Vagina (tissue), 2 donors: Measurements from ENCODE around the gene NKAIN4. TPM values are rescaled to one million over a fixed set of nuclear protein-coding genes. Genes with fewer than 3 reads are reported as not detected.

Source experiments
- DNase-seq, 2 donors: peaks; one replicate each; pipeline ENCODE4 v3.0.0-alpha.2; 2017; ENCODE audit errors: extremely low spot score in 2 of 2
- H3K27ac ChIP-seq: fragments of 200-600 bp; sonication (generic); one replicate; pipeline ENCODE4 v1.5.1; 2019
- H3K27me3 ChIP-seq: fragments of 200-600 bp; sonication (generic); one replicate; pipeline ENCODE4 v1.5.1; 2019
- H3K36me3 ChIP-seq, 2 donors: fragments of 200-600 bp; sonication (generic); one replicate each; pipeline ENCODE4 v1.5.1; 2017 to 2019
- H3K4me1 ChIP-seq: fragments of 200-600 bp; sonication (generic); one replicate; pipeline ENCODE4 v1.5.1; 2019
- H3K4me3 ChIP-seq, 2 donors: fragments of 200-600 bp; sonication (generic); 1 replicate in 1 of 2; 2 replicates in 1 of 2; pipeline ENCODE4 v1.5.1; 2016 to 2019
- H3K9me3 ChIP-seq: fragments of 200-600 bp; sonication (generic); one replicate; pipeline ENCODE4 v1.5.1; 2019
- POLR2A ChIP-seq, 2 donors: fragments of 450-650 bp; IDR thresholded peaks; one replicate each; pipeline ENCODE4 v1.6.1; 2017; ENCODE audit warnings: antibody characterized with exemption in 2 of 2, mild to moderate bottlenecking in 2 of 2, moderate library complexity in 2 of 2
- POLR2AphosphoS5 ChIP-seq, 2 donors: sonication (generic); formaldehyde crosslinking; IDR thresholded peaks; one replicate each; pipeline ENCODE4 v1.9.0; 2017; ENCODE audit warnings: antibody characterized with exemption in 2 of 2, mild to moderate bottlenecking in 2 of 2, low read depth in 1 of 2; ENCODE audit not compliant: insufficient read depth in 1 of 2
- intact Hi-C: fragments of 100-400 bp; cut with DNase I; formaldehyde crosslinking; loops from one replicate; pipeline ENCODE4 v1.15.1; 2023
- total RNA-seq: library from RNA; depleted of rRNA; stranded (reverse); fragments of >200 nt; gene quantifications from one replicate; pipeline ENCODE4 v1.2.3, GENCODE V29; 2016
- TF ChIP-seq, protein P1 (sequence below), 3 experiments: fragments of 450-650 bp in 2 of 3; fragments of 200-600 bp in 1 of 3; sonication (generic) in 1 of 3; IDR thresholded peaks; one replicate each; pipeline ENCODE4 v1.5.1; 2017 to 2019; ENCODE audit warnings: antibody characterized with exemption in 3 of 3, mild to moderate bottlenecking in 2 of 3, moderate library complexity in 2 of 3

Gene NKAIN4
- total RNA-seq, 1 donor from 2014 or later, result not detected

GRCh38 chr20:63289311-63290135 lies 35.3 kb upstream of the NKAIN4 start:
- Histone ChIP-seq H3K36me3 (peaks cover 0 to 29% of the 10 kb centered on the region in 2 donors), H3K4me1 (no peaks in the 10 kb centered on the region), H3K27me3 (peaks cover 4% of the 10 kb centered on the region), H3K4me3 (no peak overlapping the region), H3K27ac (no peak overlapping the region), H3K9me3 (no peaks in the 10 kb centered on the region)
- intact Hi-C loops, result no loop called here
- no peak for DNase-seq
- TF ChIP-seq POLR2AphosphoS5 (IDR thresholded peaks at IDR 0.05; ENCODE audit: insufficient read depth in 1 of 2, low read depth in 1 of 2) (no peak), POLR2A (IDR thresholded peaks at IDR 0.05) (no peak)
- TF ChIP-seq, protein P1, sequence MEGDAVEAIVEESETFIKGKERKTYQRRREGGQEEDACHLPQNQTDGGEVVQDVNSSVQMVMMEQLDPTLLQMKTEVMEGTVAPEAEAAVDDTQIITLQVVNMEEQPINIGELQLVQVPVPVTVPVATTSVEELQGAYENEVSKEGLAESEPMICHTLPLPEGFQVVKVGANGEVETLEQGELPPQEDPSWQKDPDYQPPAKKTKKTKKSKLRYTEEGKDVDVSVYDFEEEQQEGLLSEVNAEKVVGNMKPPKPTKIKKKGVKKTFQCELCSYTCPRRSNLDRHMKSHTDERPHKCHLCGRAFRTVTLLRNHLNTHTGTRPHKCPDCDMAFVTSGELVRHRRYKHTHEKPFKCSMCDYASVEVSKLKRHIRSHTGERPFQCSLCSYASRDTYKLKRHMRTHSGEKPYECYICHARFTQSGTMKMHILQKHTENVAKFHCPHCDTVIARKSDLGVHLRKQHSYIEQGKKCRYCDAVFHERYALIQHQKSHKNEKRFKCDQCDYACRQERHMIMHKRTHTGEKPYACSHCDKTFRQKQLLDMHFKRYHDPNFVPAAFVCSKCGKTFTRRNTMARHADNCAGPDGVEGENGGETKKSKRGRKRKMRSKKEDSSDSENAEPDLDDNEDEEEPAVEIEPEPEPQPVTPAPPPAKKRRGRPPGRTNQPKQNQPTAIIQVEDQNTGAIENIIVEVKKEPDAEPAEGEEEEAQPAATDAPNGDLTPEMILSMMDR (IDR thresholded peaks at IDR 0.05), result no peak

- H3K9me3 ChIP-seq, result no peaks in the 10 kb centered on the region
- peaks cover 0 to 29% of the 10 kb centered on the region in 2 donors for H3K36me3 ChIP-seq
- H3K27ac ChIP-seq, result no peak overlapping the region
- TF ChIP-seq POLR2A (IDR thresholded peaks at IDR 0.05) (no peak), POLR2AphosphoS5 (IDR thresholded peaks at IDR 0.05; ENCODE audit: insufficient read depth in 1 of 2, low read depth in 1 of 2) (no peak)
- TF ChIP-seq, protein P1 (IDR thresholded peaks at IDR 0.05), result no peak
- no peak overlapping the region for H3K4me3 ChIP-seq
- intact Hi-C loops, result no loop called here
- H3K27me3 ChIP-seq, result no peaks in the 10 kb centered on the region
- DNase-seq, result no peak
- H3K4me1 ChIP-seq, result no peaks in the 10 kb centered on the region
Observed at GRCh38 chr20:63288581-63289251, 34.5 kb upstream of the NKAIN4 start.

DNA sequence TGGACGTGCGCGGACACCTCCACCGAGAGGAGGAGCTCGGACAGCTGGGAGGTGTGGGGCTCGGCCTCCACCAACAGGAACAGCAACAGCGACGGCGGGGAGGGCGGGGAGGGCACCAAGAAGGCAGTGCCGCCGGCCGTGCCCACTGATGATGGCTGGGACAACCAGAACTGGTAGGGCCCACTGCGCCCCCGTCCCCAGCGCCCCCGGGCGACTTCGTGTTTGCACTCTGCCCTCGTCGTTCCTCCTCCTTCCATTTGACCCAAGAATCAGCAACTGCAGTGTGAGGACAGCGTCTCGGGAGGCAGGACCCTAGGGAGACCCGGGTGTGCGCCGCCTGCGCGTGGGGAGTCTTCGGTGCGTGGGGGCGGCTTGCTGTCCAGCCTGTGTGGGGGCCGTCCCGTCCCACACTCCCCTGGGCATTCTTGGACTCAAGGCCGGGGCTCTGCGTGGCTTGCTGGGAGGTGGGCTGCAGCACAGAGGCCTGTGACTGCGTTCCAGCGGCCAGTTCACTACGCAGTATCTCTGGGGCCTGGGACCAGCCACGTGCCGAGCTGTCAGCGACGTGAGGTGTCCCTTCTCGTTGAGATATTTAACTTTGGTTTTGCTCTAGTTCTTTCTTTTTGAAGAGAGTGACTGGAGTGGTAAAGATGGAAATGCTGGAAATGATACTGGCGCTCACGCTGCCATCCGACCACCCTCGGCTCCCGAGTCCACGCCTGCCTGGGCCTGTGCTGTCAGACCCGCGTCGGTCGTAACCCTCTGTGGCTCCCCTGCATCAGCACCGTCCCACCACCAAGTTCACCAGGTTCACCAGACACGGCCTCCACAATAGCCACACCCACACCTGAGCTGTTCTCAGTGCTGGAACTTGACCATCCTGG lies 33.7 kb upstream of the NKAIN4 start:
- H3K4me3 ChIP-seq, result no peak overlapping the region
- no peak for DNase-seq
- TF ChIP-seq, protein P1 (IDR thresholded peaks at IDR 0.05), result no peak
- TF ChIP-seq POLR2AphosphoS5 (IDR thresholded peaks at IDR 0.05; ENCODE audit: insufficient read depth in 1 of 2, low read depth in 1 of 2), result no peak
- no peak overlapping the region for H3K27ac ChIP-seq
- peaks cover 0 to 36% of the 10 kb centered on the region in 2 donors for H3K36me3 ChIP-seq
- H3K9me3 ChIP-seq, result no peaks in the 10 kb centered on the region
- no peaks in the 10 kb centered on the region for H3K4me1 ChIP-seq
- intact Hi-C loops, result no loop called here
- no peaks in the 10 kb centered on the region for H3K27me3 ChIP-seq

GRCh38 chr20:63286781-63287696 lies 32.8 kb upstream of the NKAIN4 start:
- H3K36me3 ChIP-seq, result peaks cover 0 to 43% of the 10 kb centered on the region in 2 donors
- H3K4me1 ChIP-seq, result no peaks in the 10 kb centered on the region
- TF ChIP-seq POLR2AphosphoS5 (IDR thresholded peaks at IDR 0.05; ENCODE audit: insufficient read depth in 1 of 2, low read depth in 1 of 2), result no peak
- TF ChIP-seq, protein P1 (IDR thresholded peaks at IDR 0.05), result no peak
- TF ChIP-seq POLR2A (IDR thresholded peaks at IDR 0.05), result no peak
- H3K4me3 ChIP-seq, result no peak overlapping the region
- DNase-seq, result no peak
- H3K27ac ChIP-seq, result no peak overlapping the region
- H3K27me3 ChIP-seq, result no peaks in the 10 kb centered on the region
- no peaks in the 10 kb centered on the region for H3K9me3 ChIP-seq
- intact Hi-C loops, result no loop called here
